NCI-H1048 (cell line): ENCODE results near the gene DSTN.

ENCODE experiments used
- DNase-seq: peaks from one replicate; lab custom pipeline; 2025; lab: John Stamatoyannopoulos, UW

DSTN gene

DNA sequence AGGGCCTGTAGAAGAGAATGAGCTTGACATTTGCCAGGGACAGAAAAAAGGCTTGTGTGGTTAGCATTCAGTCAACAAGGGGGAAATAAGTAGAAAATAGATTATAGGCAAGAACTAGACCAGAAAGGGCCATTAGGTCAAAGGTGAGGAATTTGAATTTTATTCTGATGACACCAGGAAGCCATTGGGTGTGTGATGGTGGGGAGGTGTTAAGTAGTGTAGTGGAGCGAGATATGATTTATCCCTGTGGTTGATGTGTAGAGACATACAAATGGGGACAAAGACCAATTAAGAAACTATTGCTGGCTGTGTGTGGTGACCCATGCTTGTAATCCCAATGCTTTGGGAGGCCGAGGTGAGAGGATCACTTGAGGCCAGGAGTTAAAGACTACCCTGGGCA is 11.0 kb downstream of the DSTN start:
- no peak for DNase-seq

DNA sequence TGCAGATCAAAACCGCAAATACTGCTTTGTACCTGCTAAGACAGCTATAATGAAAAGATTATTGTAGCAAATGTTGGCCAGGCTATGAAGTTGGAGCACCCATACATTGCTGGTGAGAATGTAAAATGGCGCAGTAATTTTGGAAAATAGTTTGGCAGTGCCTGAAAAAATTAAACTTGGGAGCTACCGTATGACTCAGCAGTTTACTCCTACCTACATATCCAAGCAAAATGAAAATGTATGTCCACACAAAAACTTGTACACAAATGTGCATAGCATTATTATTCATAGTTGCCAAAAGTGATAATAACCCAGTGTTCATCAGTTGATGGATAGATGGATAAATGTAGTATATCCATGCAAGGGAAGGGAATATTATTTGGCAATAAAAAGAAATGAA is 13.3 kb downstream of the DSTN start:
- DNase-seq = no peak

DNA sequence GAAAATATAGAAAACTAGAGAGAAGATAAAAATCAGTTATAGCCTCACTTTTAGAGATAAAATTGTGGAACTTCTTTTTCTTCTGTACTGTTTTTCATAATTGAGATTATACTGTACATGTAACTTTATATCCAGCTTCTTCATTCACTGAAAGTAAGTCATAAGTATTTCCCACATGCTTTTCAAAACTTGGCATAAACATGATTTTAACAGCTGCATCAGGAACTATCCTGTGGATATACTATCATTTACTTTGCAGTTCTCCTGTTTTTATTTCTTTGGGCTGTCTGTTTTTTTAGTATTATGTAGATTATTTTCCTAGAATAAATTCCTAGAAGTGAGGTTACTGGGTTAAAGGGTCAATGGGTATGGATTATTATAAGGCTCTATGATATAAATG is 14.8 kb downstream of the DSTN start:
- no peak for DNase-seq

DNA sequence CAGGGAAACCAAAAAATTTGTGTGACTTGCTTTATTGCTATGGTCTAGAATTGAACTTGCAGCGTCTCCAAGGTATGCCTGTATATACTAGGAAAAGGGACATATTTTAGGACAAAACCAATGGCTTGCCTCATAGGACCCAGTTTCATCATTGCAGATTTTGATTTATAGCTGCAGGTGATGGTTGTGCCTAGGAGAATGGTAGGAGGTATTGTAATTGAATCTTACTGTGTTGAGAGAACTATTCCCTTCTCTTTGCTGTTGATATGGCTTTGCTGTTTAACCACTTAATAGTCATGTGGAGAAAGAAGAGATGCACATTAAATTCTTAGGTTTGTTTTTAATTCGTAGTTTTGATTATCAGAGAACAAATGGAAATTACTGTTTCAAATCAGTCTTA is 16.4 kb downstream of the DSTN start:
- no peak for DNase-seq

DNA sequence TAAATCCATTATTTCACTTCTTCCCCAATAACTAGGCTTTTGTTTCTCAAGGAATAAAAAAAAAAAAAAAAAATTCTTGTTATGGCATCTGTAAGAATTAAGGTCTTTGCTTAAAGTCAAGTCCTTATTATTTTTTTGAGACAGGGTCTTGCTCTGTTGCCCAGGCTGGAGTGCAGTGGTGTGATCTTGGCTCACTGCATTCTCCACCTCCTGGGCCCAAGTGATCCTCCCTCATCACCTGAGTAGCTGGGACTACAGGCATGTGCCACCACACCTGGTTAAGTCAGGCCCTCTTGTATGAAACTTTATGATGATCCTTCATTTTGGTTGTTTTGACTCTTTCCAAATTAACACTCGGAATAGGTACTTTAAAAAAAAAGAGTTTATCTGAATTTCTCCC is 17.3 kb downstream of the DSTN start:
- no peak for DNase-seq

DNA sequence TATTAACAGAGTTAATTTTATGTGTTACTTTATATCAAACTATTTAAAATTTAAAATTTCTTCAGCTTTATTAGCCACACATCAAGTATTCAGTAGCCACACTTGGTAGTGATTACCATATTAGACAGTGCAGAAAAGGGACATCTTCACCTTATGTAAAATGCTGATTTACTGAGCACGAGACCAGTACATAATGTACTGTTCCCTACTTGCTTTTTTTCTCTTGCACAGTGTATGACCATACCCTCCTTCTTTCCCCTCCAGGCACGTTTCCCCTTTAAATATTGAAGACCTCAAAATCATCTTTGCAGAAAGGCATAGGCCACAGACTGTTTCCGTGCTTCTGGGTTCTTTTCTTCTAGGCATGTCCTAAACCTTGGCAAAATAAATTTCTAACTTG is 17.9 kb downstream of the DSTN start:
- no peak for DNase-seq

DNA sequence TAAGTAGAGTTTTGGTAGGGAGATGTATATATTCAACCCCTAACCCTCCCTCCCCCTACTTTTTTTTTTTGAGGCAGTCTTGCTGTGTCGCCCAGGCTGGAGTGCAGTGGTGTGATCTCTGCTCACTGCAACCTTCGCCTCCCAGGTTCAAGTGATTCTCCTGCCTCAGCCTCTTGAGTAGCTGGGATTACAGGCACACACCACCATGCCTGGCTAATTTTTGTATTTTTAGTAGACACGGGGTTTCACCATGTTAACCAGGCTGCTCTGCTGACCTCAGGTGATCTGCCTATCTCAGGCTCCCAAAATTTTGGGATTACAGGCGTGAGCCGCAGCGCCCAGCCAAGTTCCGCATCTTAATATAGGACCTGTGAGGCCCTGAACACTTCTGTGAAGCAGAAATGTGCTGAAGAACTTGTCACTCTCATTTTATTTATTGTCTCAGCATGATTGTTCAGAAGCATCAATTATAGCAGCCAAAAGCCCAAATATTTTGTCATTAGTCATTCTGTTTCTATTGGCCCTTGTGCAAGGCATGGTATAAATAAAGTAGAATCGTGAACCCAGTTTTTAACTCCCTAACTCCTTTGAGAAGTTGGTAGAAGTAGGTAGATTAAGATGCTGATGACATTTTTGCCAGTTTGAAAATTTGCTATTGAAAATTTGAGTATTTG is 19.4 kb downstream of the DSTN start:
- no peak for DNase-seq

DNA sequence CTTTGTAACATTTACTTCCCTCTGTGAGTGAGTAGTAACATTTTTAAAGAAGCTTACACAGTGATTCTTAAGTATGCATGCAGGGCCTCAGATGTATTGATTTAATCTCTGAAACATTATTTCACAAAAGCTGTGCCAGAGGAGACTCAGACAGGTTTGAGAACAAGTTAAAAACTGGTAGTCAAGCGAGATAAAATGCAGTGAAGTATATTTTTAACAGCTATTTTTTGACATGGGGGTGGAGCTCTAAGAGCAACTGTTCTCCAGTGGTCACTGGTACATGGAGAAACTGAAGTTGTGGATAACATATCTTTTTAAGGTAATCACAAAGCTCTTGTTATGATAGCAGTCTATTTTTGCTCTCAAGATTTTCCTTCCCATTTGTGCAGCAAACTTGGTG is 20.4 kb downstream of the DSTN start:
- DNase-seq = no peak

DNA sequence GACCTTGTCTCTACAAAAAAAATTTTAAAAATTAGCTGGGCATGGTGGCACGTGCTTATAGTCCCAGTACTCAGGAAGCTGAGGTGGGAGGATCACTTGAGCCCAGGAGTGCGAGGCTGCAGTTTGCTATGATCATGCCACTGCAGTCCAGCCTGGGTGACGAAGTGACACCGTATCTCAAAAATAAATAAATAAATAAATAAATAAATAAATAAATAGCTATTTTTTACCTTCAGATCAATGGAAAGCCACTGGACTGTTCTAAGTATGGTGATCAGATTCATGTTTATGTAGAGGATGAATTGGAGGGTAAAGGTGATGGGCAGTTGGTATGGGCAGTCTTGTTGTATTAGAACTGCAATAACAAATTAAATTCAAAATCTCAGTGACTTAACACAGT is 24.0 kb downstream of the DSTN start:
- no peak for DNase-seq

DNA sequence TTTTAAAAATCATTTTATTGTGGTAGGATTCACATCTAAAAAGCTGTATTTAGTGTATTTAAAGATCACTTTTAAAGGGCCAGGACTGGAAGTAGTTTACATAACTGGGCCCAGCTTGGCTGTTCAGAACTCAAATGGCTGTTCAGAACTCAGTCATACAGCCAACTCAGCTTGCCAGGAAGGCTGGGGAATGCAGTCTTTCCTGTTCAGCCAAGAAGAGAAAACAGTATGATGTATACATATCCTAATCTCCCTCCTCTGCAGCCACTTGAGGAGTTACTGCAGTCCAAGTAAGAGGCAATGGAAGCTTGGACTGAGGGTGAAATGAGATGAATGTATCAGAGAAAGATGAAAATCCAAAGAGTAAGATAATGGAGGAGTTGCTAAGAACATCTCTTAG is 24.6 kb downstream of the DSTN start:
- DNase-seq = no peak

DNA sequence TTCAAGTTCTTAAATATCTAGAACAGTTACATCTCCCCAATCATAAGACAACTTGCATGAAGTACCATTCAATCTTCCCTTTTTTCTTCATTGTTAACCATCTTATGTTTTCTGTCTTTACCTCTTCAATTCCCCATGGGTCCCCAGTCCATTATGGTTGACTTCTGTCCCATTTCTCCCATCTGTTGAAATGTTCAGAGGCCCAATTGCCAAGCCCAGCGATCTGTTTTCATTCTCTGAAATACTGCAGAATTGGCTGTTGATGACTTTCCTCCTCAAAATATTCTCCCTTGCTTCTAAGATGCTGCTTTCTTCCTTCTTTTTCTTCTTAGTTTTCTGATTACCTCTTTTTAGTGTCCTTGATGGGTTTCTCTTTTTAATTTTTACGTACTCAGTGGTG is 26.0 kb downstream of the DSTN start:
- DNase-seq = no peak

DNA sequence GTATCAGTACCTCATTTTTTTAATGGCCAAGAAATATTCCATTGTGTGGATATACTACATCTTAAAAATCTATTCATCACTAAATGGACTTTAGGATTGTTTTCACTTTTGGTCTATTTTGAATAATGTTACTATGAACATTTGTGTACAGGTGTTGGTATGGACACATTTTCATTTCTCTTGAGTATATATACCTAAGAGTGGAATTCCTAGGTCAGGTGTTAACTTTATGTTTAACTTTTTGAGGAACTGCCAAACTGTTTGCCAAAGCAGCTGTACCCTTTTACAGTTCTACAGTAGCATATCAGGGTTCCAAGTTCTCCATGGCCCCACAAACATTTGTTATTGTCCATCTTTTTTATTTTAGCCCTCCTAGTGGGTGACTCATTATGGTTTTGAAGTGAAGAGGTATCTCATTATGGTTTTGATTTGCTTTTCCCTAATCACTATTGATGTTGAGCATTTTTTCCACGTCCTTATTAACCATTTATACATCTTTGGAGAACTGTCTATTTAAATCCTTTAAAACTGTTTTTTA is 28.2 kb downstream of the DSTN start:
- no peak for DNase-seq

DNA sequence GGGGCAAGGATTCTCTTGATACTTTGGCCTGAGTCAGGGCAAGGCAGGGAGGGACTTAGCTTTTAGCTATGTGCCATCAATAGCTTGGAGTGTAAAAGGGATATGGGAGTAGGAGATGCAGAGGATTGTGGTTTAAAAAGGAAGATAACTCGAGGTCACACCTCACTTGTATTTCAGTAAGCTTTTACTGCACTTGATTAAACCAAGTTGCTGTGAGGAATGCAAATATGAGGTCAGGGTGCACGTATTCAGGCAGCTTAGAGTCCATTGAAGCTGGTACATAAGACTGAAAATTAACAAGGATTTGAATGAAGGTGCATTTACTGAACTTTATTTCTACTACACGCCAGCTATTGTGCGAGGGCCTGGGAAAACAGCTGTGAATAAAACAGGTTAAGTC is 32.1 kb downstream of the DSTN start:
- DNase-seq = no peak

DNA sequence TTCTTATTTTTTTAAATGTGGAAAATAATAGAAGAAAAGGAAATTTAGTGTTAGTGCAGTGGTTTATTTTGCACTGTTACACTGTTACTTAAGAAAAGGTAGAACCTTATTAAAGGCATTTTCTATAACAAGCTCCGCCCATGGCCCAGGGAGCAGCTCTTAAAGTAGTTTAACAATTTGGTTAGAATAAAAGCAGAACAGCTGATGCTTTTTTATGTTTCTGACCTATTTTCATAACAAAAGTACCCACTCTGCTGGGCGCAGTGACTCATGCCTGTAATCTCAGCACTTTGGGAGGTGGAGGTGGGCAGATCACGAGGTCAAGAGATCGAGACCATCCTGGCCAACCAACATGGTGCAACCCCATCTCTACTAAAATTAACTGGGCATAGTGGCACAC is 32.6 kb downstream of the DSTN start:
- DNase-seq = no peak

DNA sequence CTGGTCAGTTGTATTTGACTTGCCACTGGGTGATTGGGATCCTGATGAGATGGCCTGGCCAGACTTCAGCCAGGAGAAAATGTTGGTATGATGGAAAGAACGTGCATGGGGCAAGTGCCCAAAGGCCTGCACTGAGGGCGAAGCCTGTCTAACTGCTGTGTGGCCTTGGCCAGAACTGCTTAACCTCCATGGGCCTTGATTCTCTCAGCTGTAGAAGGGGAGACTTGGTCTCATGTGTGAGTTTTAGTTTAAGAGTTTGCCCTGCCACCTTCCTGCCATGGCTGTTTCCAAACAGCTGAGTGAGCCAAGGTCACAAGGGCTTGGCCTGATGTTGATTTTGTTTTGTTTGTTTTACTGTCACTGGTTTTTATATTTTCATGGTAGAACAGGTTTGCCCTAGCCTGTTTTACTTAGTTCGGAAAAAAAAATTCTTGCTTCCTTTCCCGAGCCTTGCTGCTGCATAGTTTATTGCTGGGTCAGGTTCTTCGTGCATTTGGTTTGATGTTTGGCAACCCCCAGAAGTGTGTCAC is 35.3 kb downstream of the DSTN start:
- DNase-seq = no peak

DNA sequence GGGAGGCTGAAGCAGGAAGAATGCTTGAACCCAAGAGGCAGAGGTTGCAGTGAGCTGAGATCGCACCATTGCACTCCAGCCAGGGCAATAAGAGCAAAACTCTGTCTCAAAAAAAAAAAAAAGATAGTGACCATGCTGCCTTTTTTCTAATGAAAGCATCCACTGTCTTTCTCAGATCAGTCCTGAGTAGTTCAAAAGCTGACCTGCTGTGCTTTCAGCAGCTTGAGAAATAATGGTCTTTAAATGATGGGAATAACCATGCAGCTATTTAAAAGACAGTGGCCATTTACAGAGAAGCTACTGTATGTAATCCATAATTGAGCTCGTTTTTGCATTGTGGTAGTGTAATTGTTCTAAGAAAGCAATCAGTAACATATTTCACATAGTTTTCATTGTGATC is 36.1 kb downstream of the DSTN start:
- no peak for DNase-seq

DNA sequence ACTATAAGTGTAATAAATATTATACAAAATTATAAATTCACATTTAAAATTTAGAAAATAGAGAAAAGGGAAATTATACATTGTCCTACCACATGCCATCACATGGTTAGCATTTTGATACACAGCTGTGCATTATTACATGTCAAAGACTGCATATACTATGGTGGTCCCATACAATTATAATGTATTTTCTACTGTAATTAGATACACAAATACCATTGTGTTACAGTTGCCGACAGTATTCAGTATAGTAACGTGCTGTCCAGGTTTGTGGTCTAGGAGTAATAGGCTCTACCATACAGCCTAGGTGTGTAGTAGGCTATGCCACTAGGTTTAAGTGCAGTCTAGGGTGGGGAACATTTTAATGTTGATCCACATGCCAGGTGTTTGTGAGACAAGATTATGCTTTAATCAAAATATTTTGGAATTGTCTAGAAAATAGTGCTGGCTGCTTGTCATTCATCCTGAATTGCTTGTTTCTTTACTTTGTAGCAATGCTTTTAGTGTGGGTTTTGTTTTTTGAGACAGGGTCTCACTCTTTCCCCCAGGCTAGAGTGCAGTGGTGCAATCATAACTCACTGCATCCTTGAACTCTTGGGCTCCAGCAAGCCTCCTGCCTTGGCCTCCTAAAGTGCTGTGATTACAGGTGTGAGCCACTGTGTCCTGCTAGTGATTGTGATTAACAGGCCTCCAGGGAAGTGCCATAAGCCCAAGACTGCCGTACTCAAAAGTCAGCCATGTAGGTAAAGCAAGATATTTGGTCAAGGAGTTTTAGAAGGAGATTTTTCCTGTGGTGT is 39.0 kb downstream of the DSTN start:
- no peak for DNase-seq

DNA sequence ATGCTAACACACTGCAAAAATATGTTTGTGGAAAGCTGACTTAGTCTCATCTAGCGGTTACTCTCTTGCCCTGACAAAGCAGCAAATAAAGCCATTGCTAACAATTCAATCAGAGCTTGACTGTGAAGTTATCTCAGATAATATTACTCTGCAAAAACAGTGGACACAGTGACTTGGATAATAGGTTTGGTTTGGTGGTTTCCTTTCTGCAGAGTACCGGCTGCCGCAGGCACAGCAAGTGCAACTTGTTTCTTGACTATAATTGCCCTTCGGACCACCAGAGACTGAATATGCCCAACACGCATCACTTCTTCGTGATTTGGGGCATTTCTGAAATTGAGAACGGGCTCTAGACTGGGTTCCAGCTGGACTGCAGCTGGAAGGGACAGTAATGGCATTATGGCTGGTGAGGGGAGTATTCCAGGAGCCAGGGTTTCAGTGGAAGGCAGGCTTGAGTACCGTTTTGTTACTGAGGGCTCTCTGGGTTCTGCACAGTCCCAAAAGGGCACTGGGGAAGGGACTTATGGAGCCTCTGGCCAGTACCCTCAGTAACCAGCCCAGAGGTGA is 40.0 kb downstream of the DSTN start:
- no peak for DNase-seq

DNA sequence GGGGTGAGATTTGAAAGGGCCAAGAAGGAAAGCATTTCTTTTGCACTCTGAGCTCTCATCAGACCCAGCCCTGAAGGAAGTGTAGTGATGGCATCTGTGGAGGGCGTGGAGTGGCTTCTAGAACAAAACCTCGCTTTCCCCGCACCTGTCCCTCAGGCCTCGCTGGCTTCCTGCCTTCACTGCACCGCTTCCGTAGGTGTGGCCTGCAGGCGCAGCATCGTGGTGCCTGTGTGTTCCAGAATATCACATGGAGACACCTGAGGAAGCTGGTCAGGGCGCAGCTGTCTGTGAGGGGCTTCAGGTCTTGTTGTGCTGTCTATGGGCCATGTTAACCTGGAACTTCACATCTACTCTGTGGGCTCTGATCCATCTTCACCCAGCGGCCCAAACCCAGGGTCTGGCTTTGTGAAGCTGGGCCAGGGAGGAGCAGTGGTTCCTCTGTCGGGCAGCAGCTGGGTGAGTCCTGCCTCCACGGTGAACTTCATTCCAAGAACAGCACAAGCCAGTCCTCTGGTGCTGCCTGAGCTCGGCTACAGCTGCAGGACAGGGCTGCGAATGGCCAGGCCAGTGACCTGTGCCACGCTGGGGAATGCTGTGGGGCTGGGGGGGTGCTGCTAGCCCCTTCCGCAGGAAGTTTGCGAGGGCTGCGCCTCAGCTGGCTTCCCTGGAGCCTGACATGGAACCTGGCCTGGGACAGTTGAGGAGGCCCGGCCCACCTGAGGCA is 40.9 kb downstream of the DSTN start:
- DNase-seq = no peak

DNA sequence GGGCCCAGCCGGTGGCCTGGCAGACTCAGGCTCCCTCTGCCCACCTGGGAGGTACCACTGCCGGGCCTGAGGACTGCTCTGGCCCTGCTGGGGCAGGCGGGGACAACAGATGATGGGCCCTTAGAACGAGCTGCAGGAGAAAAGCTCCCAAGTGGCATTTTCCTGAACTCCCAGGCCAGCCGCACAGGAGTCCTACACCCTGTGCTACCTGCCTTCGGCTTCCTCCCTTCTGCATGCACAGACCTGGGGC is 41.3 kb downstream of the DSTN start:
- DNase-seq = no peak

DNA sequence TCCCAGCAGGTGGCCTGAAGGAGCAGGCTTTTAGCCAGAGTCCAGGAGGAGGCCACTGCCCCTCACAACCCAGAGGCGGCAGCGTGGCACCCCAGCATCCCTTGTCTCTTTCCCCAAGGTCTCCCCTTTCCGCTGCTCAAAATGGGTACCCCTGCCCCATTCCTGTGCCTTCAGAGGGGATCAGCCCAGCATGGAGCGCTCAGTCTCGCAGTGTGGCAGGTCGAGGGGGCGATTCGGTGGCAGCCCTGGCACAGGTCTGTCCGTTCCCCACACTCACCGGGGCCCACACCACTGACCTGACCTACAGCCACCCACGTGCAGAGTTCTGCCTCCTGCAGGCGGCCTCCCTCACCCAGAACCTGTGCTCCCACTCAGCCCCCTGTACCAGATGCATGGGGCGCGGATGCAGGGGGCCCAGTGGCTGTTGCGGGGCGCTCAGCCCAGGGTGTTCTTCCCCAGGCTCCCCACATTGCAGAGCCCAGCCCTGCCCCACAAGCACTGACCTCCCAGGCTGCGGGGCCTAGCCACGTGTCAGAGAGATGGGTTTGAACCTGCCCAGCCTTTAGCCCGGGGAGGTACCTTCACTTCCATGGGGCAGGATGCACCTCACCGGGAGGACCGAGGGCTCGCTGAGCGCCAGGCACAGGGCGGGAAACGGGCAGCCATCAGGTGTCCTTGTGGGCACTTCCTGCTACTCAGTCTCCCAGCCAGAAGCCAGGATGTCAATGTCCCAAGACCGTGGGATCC is 41.8 kb downstream of the DSTN start:
- DNase-seq = no peak
